T-helper 17 cell (primary cell): ENCODE results near the gene TSPAN9. TPM values are rescaled to one million over a fixed set of nuclear protein-coding genes. Genes with fewer than 3 reads are reported as not detected.

Experiments
- ATAC-seq: fragments of 150-1000 bp; cut with Tn5 transposase; 2 replicates; pipeline ENCODE4 v1.10.0; 2021; ENCODE audit warnings: mild to moderate bottlenecking, moderate library complexity
- DNase-seq, 3 donors: peaks; one replicate each; pipeline versions ENCODE4 v3.0.0 to v3.0.0-alpha.2; 2020 to 2021
- H3K9me3 ChIP-seq: one replicate; pipeline ENCODE4 v1.7.0; 2013; ENCODE audit warnings: low read length, mild to moderate bottlenecking; ENCODE audit not compliant: control insufficient read depth, poor library complexity, severe bottlenecking
- H3K27ac Mint-ChIP-seq: one replicate; pipeline ENCODE4 v1.8.0; 2022; ENCODE audit warnings: mild to moderate bottlenecking, moderate library complexity, mixed read lengths
- H3K27me3 Mint-ChIP-seq: one replicate; pipeline ENCODE4 v1.8.0; 2022; ENCODE audit warnings: mixed read lengths
- H3K36me3 Mint-ChIP-seq: one replicate; pipeline ENCODE4 v1.8.0; 2022; ENCODE audit warnings: low read depth, mixed read lengths
- H3K4me1 Mint-ChIP-seq: one replicate; pipeline ENCODE4 v1.8.0; 2022; ENCODE audit warnings: mild to moderate bottlenecking, mixed read lengths
- H3K4me3 Mint-ChIP-seq: one replicate; pipeline ENCODE4 v1.8.0; 2022; ENCODE audit warnings: mild to moderate bottlenecking, moderate library complexity, mixed read lengths
- total RNA-seq, 4 donors: library from RNA in 2 of 4; stranded (reverse) in 2 of 4; gene quantifications; one replicate each; pipeline ENCODE4 v1.2.3 and lab custom pipeline; 2022 to 2026

The TSPAN9 gene
- total RNA-seq, 2 donors from 2014 or later = 1.4 to 24.2 TPM

DNA sequence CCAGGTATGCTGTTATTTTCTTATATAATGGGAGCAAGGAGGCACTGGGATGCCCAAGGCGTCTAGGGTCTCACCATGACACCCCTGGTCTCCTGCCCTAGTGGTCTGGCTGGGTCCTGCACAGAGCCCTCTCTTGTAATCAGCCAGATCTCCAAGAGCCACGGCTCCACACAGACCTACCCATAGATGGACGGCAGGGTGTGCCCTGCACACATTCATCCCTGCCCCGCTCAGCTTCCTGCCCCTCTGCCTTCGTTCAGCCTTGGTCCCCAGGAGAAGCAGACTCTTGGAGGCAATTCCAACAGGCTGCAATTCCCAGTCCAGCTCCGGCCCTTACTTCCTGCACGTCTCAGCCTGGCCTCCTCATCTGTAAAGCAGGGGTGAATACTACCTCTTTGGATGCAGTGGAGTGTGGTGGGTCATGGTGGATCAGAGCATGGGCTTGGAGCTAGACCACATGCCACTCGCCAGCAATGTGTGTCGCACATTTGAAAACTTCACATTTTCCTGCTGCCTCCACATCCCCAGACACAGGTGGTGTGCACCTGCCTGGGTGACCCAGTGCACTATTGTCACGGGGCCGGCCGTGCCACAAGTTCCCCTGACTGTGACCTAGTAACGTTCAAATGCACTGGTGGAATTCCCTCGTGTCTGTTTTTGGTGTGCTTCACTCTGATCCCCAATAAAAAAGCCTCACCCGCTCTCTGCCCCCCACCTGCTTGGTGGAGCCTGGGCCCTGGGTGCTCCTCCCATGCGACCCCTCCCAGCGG, 242.7 kb downstream of the TSPAN9 start:
- Mint-ChIP-seq H3K27me3 (peaks cover 52% of the 10 kb centered on the region), H3K4me3 (no peak overlapping the region), H3K36me3 (no peaks in the 10 kb centered on the region), H3K4me1 (peaks cover 3% of the 10 kb centered on the region), H3K27ac (no peak overlapping the region)
- DNase-seq = no peak
- no peaks in the 10 kb centered on the region for H3K9me3 ChIP-seq
- no peak for ATAC-seq

DNA sequence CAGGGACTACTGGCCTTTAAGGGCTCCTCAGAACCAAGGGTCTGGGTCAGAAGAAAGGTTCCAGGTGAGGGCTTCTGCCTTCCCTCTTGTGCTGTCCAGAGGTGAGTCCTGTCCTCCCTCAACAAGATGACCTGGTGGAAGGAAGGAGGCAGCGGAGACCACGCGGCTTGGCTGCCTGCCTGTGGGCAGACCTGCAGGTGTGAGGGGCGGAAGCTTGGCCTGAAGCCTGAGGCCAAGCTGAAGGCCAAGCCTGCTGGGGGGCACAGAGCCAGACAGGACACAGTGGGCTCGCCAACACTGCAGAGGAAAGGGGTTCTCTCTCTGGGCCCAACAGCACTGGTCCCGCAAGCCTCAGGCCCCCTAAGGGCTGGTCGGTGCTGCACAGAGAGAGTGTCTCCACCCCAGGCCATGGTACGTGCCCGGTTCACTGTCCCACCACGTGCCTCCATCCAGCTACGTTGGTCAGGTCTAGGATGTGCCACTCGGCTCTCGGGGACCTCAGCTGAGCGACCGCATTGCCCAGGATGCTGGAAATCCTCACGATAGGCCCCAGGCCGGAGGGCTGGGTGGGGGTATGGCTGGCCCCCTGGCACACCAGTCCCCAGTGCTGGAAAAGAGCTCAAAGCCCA, 243.8 kb downstream of the TSPAN9 start:
- Mint-ChIP-seq H3K4me1 (no peaks in the 10 kb centered on the region), H3K4me3 (no peak overlapping the region), H3K27ac (no peak overlapping the region), H3K27me3 (peaks cover 41% of the 10 kb centered on the region), H3K36me3 (no peaks in the 10 kb centered on the region)
- DNase-seq (no peak), ATAC-seq (no peak)
- no peaks in the 10 kb centered on the region for H3K9me3 ChIP-seq

DNA sequence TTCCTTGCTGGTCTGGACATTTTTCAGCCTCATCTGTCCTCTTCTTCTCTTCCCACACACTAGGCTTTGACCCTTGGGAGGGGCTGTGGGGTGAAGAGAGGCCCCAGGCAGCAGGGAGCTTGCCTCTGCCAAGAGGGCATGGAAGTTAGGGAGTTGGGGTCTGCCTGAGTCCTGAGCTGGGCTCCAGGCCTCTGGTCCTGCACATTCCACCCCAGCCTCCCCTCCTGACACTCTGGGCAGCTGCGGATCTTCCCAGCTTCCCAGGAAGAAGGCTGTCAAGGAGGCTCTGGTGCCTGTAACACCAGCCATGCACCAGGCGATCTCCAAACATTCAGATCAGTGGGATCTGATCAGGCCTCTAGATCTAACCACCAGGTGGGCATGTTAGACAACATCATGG, 244.7 kb downstream of the TSPAN9 start:
- no peaks in the 10 kb centered on the region for H3K9me3 ChIP-seq
- peaks cover 47% of the 10 kb centered on the region for H3K27me3 Mint-ChIP-seq
- ATAC-seq (no peak), DNase-seq (no peak)
- H3K4me1 Mint-ChIP-seq = no peaks in the 10 kb centered on the region
- no peak overlapping the region for H3K4me3 Mint-ChIP-seq
- no peaks in the 10 kb centered on the region for H3K36me3 Mint-ChIP-seq
- no peak overlapping the region for H3K27ac Mint-ChIP-seq

GRCh38 chr12:3323002-3323685, 246.0 kb downstream of the TSPAN9 start:
- H3K27me3 Mint-ChIP-seq = peaks cover 56% of the 10 kb centered on the region
- no peaks in the 10 kb centered on the region for H3K36me3 Mint-ChIP-seq
- H3K4me3 Mint-ChIP-seq = no peak overlapping the region
- no peaks in the 10 kb centered on the region for H3K9me3 ChIP-seq
- ATAC-seq (no peak), DNase-seq (no peak)
- no peak overlapping the region for H3K27ac Mint-ChIP-seq
- H3K4me1 Mint-ChIP-seq = no peaks in the 10 kb centered on the region

DNA sequence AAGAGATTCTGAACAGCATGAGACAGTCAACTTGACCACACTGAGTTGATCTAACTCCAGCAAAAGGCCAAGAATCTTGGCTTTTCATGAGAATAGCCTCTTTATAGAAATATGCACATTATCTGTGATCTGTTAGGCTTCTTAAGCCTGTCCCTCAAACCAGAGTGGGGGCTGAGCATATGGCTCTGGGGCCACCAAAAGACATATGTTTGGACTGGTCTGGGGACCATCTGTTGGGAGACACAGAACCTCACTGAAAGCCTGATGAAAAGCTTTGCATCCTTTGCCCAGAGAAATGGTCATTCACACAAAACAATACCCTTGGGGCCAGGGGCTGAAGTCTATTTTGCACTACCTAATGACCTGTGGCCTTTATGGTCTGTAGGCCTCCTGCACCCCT, 248.6 kb downstream of the TSPAN9 start:
- no peaks in the 10 kb centered on the region for H3K9me3 ChIP-seq
- Mint-ChIP-seq H3K27me3 (peaks cover 45% of the 10 kb centered on the region), H3K4me1 (no peaks in the 10 kb centered on the region), H3K4me3 (no peak overlapping the region), H3K27ac (no peak overlapping the region), H3K36me3 (no peaks in the 10 kb centered on the region)
- DNase-seq (no peak), ATAC-seq (no peak)

- no peaks in the 10 kb centered on the region for H3K36me3 Mint-ChIP-seq
- H3K4me3 Mint-ChIP-seq = no peak overlapping the region
- H3K9me3 ChIP-seq = no peaks in the 10 kb centered on the region
- H3K4me1 Mint-ChIP-seq = no peaks in the 10 kb centered on the region
- ATAC-seq = no peak
- H3K27me3 Mint-ChIP-seq = peaks cover 43% of the 10 kb centered on the region
- no peak overlapping the region for H3K27ac Mint-ChIP-seq
- DNase-seq = no peak
These were observed 249.1 kb downstream of the TSPAN9 start for GRCh38 chr12:3326156-3326849.

DNA sequence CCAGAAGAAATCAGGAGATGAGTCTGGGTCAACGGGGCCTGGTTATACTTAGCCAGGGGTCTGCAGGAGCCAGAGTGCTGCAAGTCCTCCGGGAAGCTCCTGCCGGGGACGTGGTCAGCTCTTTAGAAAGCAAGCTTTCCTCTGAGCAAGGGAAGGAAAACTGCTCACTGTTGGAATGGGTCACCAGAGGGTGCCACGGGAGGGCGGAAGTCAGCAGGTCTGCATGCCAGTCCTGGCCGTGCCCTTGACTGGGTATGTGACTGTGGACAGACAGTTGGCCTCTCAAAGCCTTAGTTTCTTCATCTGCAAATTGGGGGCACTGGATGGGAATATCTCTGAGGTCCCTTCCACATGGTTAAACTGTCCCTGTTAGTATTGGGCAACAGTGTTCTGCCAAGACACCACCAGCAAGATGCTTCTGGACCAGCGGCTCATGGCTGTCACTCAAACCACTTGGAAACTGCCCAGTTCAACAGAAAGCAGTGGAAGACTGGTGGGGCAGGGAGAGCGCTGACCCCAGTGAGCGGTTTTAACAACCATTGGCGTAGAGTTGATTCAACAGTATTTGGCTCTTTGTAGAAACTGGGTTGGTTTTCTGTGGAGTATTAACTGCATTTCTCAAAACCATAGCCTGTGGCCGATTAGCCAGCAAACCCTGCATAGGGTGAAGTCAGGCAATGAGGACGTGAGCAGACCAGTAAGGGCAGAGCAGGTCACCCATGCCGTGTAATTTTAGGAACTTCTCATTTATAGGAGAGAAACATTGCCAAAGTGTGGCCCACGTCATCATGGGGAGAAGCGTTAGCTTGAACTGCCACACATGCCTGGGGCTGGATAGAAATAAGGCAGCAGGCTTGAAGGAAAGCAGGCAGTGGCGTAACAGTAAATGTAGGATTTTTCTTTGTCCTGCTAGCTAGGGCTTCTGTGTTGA, 249.9 kb downstream of the TSPAN9 start:
- Mint-ChIP-seq H3K4me1 (no peaks in the 10 kb centered on the region), H3K27ac (no peak overlapping the region), H3K4me3 (no peak overlapping the region), H3K36me3 (no peaks in the 10 kb centered on the region), H3K27me3 (peaks cover 38% of the 10 kb centered on the region)
- no peak for DNase-seq
- no peaks in the 10 kb centered on the region for H3K9me3 ChIP-seq
- no peak for ATAC-seq

DNA sequence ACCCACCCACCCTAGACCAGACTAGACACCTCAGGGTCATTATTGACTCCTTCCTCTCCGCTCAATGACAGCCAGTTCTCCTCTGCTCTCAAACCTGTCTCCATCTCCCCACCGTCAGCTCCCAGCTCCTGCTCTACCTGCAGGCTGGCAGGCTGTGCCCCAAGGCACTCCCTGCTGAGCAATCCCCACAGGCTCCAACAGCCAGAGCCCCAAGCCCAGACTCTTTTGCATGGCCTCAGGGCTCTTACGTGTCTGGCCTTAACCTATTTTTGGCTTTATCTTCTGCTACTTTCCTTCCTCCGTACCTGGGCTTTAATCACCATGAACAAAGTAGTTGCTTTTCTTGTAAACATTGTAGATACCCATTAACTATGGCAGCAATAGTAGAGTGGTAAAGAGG, 250.9 kb downstream of the TSPAN9 start:
- ATAC-seq = no peak

DNA sequence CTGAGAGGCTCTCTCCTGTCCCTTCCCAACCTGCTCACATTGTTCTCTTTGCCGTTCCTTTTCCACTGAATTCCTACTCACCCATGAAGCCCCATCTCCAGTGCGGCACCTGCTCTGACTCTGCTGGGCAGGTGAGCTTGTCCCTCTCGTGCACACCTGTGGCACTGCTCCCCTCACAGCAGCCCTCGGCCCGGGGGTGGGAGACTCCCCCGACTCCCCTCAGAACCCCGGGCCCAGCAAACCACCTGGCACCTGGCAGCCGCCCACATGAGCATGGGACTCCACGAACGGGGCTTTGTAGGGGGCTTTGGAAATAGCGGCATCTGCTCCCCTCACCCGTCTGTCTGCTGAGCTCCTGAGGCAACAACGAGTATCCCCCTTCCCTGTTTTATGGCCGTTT, 251.4 kb downstream of the TSPAN9 start:
- DNase-seq (no peak), ATAC-seq (no peak)
- peaks cover 35% of the 10 kb centered on the region for H3K27me3 Mint-ChIP-seq
- H3K36me3 Mint-ChIP-seq = no peaks in the 10 kb centered on the region
- no peak overlapping the region for H3K4me3 Mint-ChIP-seq
- H3K27ac Mint-ChIP-seq = no peak overlapping the region
- no peaks in the 10 kb centered on the region for H3K9me3 ChIP-seq
- H3K4me1 Mint-ChIP-seq = no peaks in the 10 kb centered on the region

More for the DNA sequence above, 250.9 kb downstream of the TSPAN9 start:
- no peaks in the 10 kb centered on the region for H3K36me3 Mint-ChIP-seq
- H3K4me1 Mint-ChIP-seq = no peaks in the 10 kb centered on the region
- H3K27ac Mint-ChIP-seq = no peak overlapping the region
- no peak overlapping the region for H3K4me3 Mint-ChIP-seq
- DNase-seq = no peak
- H3K9me3 ChIP-seq = no peaks in the 10 kb centered on the region
- H3K27me3 Mint-ChIP-seq = peaks cover 35% of the 10 kb centered on the region

DNA sequence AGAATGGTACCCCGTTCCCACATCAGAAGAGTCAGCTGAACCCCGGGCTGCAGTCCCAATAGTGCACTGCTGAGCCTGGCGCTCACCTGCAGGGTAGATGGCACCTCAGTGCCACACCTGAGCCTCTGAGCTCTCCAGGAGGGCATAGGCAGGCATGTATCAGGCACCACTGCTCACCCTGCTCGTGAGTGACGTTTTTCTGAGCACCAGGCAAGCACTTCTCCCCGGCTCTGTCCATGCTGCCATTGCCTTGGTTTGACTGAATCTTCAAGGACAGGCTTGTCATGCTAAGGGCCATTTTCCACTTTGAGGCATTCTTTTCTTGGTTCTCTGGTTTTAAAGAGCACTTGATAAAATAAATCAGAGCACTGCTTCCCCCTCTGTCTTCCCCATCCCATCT, 252.2 kb downstream of the TSPAN9 start:
- H3K9me3 ChIP-seq = no peaks in the 10 kb centered on the region
- Mint-ChIP-seq H3K27me3 (peaks cover 34% of the 10 kb centered on the region), H3K36me3 (no peaks in the 10 kb centered on the region), H3K4me1 (no peaks in the 10 kb centered on the region), H3K27ac (no peak overlapping the region), H3K4me3 (no peak overlapping the region)
- DNase-seq = no peak
- no peak for ATAC-seq

GRCh38 chr12:3330976-3331510, 253.9 kb downstream of the TSPAN9 start:
- ATAC-seq = no peak
- H3K27me3 Mint-ChIP-seq = peaks cover 51% of the 10 kb centered on the region

GRCh38 chr12:3332188-3332587, 255.0 kb downstream of the TSPAN9 start:
- ATAC-seq = no peak
- H3K9me3 ChIP-seq = no peaks in the 10 kb centered on the region
- no peak overlapping the region for H3K4me3 Mint-ChIP-seq
- no peaks in the 10 kb centered on the region for H3K36me3 Mint-ChIP-seq
- peaks cover 52% of the 10 kb centered on the region for H3K27me3 Mint-ChIP-seq
- no peak for DNase-seq
- no peak overlapping the region for H3K27ac Mint-ChIP-seq
- H3K4me1 Mint-ChIP-seq = no peaks in the 10 kb centered on the region

More at GRCh38 chr12:3330976-3331510, 253.9 kb downstream of the TSPAN9 start:
- Mint-ChIP-seq H3K4me3 (no peak overlapping the region), H3K4me1 (no peaks in the 10 kb centered on the region), H3K36me3 (no peaks in the 10 kb centered on the region), H3K27ac (no peak overlapping the region)
- no peaks in the 10 kb centered on the region for H3K9me3 ChIP-seq
- DNase-seq = no peak
